Measurements from ENCODE around the gene CBLC.

- no peak for TF ChIP-seq POLR2A (IDR thresholded peaks at IDR 0.05)
- TF ChIP-seq CTCF (IDR thresholded peaks at IDR 0.05) = no peak
Observed at GRCh38 chr19:44731081-44731480, 46.6 kb upstream of the CBLC start.

Data from lower leg skin (tissue), 3 donors.